ENCODE data around the gene LYL1.
"Not testable (repeated sequence)": the region's sequence is repeated elsewhere in the genome, so short reads cannot be mapped to it uniquely, and the experiment has no call there.

Gene LYL1

GRCh38 chr19:13102666-13103580 lies at the start of gene LYL1:
Gene LYL1 (minus strand): TSS chr19:13102858. CDS start chr19:13101171, 1,687 bp downstream.
- DNase-seq, result no peak

GRCh38 chr19:13151605-13152355 lies 49.1 kb upstream of the LYL1 start:
- peak; percentile 98 for DNase-seq

- DNase-seq, result no peak
Observed at GRCh38 chr19:13150931-13151604, 48.4 kb upstream of the LYL1 start.

GRCh38 chr19:13150187-13150930 lies 47.7 kb upstream of the LYL1 start, which contains the start of the genes IER2 and STX10:
Gene IER2 (plus strand): TSS chr19:13150411. CDS start chr19:13153187, 2,776 bp downstream.
Gene STX10 (minus strand): TSS chr19:13150375. CDS start chr19:13150173, 202 bp downstream.
- peak; percentile 97 for DNase-seq

- no peak for DNase-seq
Observed at GRCh38 chr19:13149628-13150186, 47.0 kb upstream of the LYL1 start.

GRCh38 chr19:13149173-13149627 lies 46.5 kb upstream of the LYL1 start:
- DNase-seq, result not testable (repeated sequence)

GRCh38 chr19:13146763-13147563 lies 44.3 kb upstream of the LYL1 start:
- DNase-seq, result no peak

GRCh38 chr19:13139633-13140311 lies 37.1 kb upstream of the LYL1 start:
- no peak for DNase-seq

- no peak for DNase-seq
Observed at GRCh38 chr19:13138916-13139198, 36.2 kb upstream of the LYL1 start.

GRCh38 chr19:13138171-13138915 lies 35.7 kb upstream of the LYL1 start:
- no peak for DNase-seq

GRCh38 chr19:13137290-13137794 lies 34.7 kb upstream of the LYL1 start:
- DNase-seq, result no peak

GRCh38 chr19:13135068-13136062 lies 32.7 kb upstream of the LYL1 start:
- no peak for DNase-seq

GRCh38 chr19:13134626-13135025 lies 32.0 kb upstream of the LYL1 start:
- DNase-seq, result no peak

- peak; percentile 72 for DNase-seq
Observed at GRCh38 chr19:13133241-13133870, 30.7 kb upstream of the LYL1 start.

- DNase-seq, result no peak
Observed at GRCh38 chr19:13132471-13133180, 30.0 kb upstream of the LYL1 start.

GRCh38 chr19:13130886-13131490 lies 28.3 kb upstream of the LYL1 start:
- DNase-seq, result no peak

- no peak for DNase-seq
Observed at GRCh38 chr19:13129384-13129783, 26.7 kb upstream of the LYL1 start.
